GM10266 (cell line): ENCODE measurements around the gene ENOSF1.

ENCODE experiments used
- DNase-seq: peaks from one replicate; pipeline ENCODE4 v3.0.0; 2012; ENCODE audit errors: extremely low spot score
- CTCF ChIP-seq: IDR thresholded peaks from 2 replicates; pipeline ENCODE4 v1.5.1; 2012; ENCODE audit warnings: mild to moderate bottlenecking, low read depth; ENCODE audit not compliant: control insufficient read depth, insufficient read depth; ENCODE audit errors: missing control alignments

Gene ENOSF1

GRCh38 chr18:641224-641623 is 71.2 kb downstream of the ENOSF1 start:
- TF ChIP-seq CTCF, result no peak
- no peak for DNase-seq

- no peak for DNase-seq
- TF ChIP-seq CTCF, result no peak
Measured at GRCh38 chr18:635171-635570, 77.3 kb downstream of the ENOSF1 start.

- no peak for DNase-seq
- TF ChIP-seq CTCF, result no peak
Measured at GRCh38 chr18:634551-635045, 77.8 kb downstream of the ENOSF1 start.

GRCh38 chr18:631560-631959 is 80.9 kb downstream of the ENOSF1 start:
- TF ChIP-seq CTCF, result no peak
- DNase-seq, result no peak

- DNase-seq, result no peak
- no peak for TF ChIP-seq CTCF
Measured at GRCh38 chr18:629269-630150, 82.9 kb downstream of the ENOSF1 start.

- no peak for DNase-seq
- TF ChIP-seq CTCF, result no peak
Measured at GRCh38 chr18:627231-627630, 85.2 kb downstream of the ENOSF1 start.
